Measurements from ENCODE around the gene CHM.

Gene CHM

DNA sequence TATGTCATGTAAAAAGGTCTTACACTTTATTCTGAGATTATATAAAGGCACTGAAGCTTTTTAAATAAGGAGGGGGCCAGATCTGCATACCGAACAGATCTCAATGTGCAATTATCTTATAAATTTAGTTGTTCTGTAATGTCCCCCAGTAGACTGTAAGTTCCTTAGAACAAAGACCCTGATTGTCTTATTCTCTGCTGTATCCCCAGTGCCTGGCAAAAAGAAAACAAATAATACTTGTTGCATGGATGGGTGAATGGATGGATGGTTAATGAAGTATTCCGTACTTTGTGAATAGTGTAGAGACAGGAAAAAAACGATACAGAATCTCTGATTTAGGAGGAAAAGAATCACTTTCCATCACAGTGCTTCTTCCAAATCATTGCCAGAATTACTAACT lies 141.5 kb downstream of the CHM start:
- DNase-seq (ENCODE audit: low read depth in 2 of 2), result no peak

- DNase-seq (ENCODE audit: low read depth in 2 of 2), result no peak
Observed at GRCh38 chrX:85903692-85904471, 143.5 kb downstream of the CHM start.

DNA sequence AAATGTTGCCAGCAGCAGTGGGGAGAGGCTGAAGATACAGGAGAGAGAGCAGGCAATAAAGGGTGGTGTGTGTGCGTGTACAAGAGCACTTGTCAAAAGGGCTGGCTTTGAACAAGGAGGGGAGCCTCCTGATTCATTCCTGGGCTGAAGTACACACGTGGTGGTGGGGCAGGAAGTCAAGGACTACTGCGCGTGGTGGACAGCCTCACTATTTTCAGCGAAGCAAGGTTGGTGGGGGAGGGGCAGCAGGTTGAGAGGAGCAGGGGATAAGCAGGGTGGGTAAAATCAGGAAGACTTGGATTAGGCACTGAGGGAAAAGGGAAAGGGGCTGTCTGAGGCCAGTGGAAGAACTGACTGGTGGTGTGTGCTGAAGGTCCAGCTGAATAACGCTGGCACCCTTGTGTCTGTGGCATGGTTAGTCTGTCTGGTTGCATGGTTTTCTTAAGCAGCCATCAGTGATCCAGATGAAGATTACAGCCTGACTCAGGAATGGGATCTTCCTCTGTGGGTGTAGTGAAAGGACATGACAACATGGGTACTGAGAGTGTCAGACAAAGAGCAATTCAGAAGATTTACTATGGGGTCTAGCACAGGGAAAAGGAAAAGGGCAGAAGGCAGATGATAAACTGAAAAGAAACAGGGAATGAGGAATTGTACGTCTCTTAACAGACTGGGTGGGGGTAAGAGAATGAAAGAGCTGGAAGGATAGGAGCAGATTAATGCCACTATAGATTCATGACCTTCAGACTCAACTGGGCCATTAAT lies 149.8 kb downstream of the CHM start:
- no peak for DNase-seq (ENCODE audit: low read depth in 2 of 2)

GRCh38 chrX:85882601-85883000 lies 164.8 kb downstream of the CHM start:
- DNase-seq (ENCODE audit: low read depth in 2 of 2), result no peak

DNA sequence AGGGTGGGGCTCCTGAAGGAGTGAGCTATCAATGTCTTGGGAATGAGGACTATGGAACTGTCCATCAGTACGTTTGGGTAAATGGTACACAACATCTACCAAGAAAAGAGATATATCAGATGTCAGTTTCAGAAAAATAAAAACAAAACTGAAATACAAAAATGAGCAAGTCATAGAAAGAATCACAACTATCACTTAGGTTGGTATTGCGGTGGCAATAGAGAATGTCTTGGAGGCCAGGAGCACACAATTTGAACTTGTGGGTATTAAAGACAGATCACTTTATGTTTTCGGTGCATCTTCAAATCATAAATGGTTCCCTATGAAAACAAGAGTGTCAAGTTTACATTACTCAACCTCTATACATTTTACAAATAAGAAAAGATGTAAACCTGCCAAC lies 176.8 kb downstream of the CHM start:
- DNase-seq (ENCODE audit: low read depth in 2 of 2), result no peak

GRCh38 chrX:85865324-85865723 lies 182.0 kb downstream of the CHM start:
- DNase-seq (ENCODE audit: low read depth in 2 of 2), result no peak

DNA sequence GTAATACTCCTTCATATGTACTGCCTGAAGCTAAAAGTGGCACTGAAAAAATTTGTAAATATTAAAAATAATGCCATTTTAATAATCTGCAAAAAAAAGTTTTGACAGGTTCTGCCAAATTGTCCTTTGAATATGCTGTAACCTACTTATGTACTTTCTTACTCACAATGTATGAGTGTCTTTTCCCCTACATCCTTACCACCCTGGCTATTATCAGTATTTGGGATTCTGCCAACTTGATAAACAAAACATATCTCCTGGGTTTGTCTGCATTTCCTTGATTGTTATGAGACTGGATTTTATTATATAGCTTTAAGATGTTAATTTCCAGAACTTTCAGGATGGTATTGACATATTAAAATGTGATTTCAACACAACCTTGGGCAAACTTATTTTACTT lies 187.9 kb downstream of the CHM start:
- DNase-seq (ENCODE audit: low read depth in 2 of 2), result no peak

GRCh38 chrX:85851418-85851817 lies 195.9 kb downstream of the CHM start:
- DNase-seq (ENCODE audit: low read depth in 2 of 2), result no peak

DNA sequence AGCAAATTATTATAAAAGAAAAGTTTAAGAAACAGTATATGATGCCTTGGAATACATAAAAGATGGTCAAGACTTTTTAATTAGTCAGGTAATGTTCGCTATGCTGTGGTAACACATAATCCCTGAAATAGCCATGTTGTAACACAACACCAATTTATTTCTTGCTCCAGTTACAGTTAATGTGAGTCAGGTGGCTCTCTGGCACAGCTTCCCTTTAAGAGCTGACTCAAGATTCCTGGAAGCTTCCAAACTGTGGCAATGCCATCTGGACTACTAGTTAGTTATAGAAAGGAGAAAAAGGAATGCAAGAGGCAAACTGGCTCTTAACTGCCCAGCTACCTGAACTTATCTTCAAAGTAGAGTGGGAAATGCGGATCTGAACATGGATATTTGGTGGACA lies 210.5 kb downstream of the CHM start:
- DNase-seq (ENCODE audit: low read depth in 2 of 2), result no peak

GRCh38 chrX:85828771-85829170 lies 218.6 kb downstream of the CHM start:
- DNase-seq (ENCODE audit: low read depth in 2 of 2), result no peak

DNA sequence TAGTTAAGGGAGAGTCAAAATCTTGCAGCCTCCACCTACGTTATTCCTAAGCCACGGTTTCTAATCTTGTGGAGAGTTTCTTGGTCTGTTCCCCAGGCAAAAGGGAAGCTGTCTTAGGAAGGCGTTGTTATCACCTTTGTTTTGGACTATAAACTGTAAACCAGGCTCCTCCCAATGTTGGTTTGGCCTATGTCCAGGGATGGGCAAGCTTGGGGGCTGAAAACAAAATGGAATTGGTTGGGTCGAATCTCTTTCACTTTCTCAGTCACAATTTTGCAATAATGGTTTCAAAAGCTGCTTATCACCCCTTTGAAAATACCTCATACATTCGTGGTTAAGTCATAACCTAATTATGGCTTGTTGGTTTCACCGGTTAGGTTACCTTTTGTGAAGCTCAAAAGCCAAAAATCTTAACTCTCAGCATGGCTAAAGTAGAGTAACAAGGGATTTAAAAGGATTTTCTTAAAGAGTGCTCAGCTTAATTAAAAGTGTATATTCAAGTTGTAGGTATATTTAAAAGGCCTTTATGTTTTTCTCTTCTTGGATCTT lies 232.1 kb downstream of the CHM start:
- no peak for DNase-seq (ENCODE audit: low read depth in 2 of 2)

All from activated CD4-positive, alpha-beta T cell treated with anti-CD3 and anti-CD28 coated beads for 24 hours (primary cell).